Measurements from ENCODE around the gene CCL23.

DNA sequence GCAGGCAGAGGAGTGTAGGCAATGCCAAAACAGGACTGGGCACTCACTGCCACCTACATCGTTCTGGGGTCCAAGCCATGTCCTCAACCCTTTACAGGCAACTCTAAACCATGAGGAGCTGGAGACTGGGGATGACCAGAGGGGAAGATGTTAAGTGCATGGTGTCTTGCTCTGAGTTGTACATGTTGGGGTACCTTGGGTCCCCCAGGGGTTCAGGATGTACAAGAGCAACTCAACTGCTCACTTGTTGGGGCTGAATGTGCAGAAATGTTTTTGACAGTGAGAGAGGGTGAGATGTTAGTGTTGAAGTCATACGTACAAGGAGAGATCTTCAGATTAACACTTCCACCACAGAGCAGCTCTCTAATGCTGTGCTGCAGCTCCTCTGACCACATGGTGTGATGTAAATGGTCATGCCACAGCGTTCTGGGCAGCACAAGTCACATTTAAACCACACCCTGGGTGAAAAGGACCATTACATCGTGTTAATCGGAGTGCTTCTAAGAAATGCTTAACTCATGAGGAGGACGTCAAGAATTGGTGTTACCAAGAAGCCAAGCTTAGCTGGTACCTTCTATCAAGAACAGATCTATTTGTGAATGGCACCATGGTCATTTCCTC lies 48.7 kb upstream of the CCL23 start:
- no peak for TF ChIP-seq POLR2AphosphoS5 (IDR thresholded peaks at IDR 0.05; ENCODE audit: low read depth, low read length)
- no peak for TF ChIP-seq CTCF (IDR thresholded peaks at IDR 0.05)
- no peak for TF ChIP-seq SIN3A (IDR thresholded peaks at IDR 0.05; ENCODE audit: borderline replicate concordance, insufficient read depth, low read depth, low read length)
- TF ChIP-seq, protein P1, sequence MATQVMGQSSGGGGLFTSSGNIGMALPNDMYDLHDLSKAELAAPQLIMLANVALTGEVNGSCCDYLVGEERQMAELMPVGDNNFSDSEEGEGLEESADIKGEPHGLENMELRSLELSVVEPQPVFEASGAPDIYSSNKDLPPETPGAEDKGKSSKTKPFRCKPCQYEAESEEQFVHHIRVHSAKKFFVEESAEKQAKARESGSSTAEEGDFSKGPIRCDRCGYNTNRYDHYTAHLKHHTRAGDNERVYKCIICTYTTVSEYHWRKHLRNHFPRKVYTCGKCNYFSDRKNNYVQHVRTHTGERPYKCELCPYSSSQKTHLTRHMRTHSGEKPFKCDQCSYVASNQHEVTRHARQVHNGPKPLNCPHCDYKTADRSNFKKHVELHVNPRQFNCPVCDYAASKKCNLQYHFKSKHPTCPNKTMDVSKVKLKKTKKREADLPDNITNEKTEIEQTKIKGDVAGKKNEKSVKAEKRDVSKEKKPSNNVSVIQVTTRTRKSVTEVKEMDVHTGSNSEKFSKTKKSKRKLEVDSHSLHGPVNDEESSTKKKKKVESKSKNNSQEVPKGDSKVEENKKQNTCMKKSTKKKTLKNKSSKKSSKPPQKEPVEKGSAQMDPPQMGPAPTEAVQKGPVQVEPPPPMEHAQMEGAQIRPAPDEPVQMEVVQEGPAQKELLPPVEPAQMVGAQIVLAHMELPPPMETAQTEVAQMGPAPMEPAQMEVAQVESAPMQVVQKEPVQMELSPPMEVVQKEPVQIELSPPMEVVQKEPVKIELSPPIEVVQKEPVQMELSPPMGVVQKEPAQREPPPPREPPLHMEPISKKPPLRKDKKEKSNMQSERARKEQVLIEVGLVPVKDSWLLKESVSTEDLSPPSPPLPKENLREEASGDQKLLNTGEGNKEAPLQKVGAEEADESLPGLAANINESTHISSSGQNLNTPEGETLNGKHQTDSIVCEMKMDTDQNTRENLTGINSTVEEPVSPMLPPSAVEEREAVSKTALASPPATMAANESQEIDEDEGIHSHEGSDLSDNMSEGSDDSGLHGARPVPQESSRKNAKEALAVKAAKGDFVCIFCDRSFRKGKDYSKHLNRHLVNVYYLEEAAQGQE (IDR thresholded peaks at IDR 0.05; ENCODE audit: insufficient read depth in 1 of 2, low read depth in 2 of 2, low read length in 1 of 2): no peak

Measured in Panc1 (cell line).